ENCODE measurements around the gene MLF2.
"Not testable (repeated sequence)": the region's sequence is repeated elsewhere in the genome, so short reads cannot be mapped to it uniquely, and the experiment has no call there.

The MLF2 gene

DNA sequence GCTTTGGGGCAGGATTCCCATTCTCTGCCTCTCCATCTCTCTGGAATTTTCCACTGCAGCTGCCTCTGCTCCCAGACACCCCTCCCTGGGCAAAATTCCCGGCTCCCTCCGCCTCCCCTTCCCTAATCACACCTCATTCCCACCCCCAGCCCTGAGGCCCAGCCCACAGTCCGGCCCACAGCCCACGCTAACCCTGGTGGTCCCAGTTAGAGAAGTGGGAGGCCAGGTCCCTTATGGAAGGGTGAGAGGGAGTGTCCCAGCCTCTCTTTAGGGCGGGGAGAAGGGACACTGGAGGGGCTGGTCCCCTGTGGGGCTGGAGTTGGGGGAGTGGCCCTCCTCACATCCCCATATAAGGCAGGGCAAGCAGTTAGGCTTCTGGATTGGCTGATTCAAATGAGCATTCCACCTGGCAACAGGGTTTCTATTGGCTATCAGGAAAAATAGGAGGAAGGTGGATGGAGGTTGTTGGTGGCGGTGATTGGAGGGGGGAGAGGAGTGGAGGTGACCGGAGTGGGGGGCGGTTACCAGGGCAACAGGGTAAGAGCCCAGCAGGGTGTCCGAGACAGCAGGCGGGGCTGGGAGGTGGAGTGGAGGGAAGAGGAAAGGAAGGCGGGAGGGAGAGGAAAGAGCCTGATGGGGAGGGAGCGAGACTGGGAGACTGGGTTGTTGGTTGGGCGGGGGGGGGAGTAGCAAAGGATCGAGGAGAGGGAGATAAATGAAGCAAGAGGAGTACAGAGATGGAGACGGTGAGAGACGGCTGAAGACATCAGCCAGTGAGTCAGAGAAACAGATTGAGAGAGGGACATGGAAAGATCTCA lies 11.3 kb upstream of the MLF2 start:
- DNase-seq: peak; percentile 30

DNA sequence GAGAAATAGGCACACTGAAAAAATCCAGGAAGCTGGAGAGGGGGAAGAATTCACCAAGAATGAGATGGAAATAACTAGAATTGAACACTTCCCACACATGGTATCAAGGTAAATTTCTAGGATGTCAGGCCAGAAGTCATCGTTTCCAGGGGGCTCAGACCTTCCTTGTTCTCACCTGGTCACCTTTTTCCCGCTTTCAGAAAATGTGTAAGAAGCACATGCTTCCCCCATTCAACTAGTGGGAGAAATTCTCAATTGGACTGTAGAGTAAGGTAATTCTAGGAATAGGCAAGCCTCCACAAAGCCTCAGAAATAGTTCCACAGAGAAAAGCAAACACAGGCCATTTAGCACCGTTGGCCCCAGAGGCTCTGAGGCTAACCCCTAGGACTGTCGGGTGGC lies 10.4 kb upstream of the MLF2 start:
- no peak for DNase-seq

DNA sequence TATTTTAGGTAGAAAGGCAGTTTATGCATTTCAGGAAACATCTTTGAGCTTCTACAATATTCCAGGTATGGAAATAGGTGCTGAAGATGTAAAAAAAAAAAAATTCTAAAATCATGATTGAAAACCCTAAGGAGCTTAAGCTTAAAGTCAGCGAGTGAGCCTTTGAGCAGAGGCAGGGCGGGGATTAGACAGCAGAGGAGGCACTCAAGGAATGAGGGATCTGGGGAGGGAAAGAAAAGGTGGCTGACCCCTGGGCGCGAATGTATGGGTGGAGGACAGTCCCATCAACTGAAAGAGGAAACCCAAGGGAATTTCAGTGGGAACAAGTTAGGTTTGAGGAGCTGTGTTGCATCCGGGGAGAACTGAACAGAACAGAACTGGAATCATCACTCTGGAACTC lies 6.8 kb upstream of the MLF2 start:
- DNase-seq: no peak

DNA sequence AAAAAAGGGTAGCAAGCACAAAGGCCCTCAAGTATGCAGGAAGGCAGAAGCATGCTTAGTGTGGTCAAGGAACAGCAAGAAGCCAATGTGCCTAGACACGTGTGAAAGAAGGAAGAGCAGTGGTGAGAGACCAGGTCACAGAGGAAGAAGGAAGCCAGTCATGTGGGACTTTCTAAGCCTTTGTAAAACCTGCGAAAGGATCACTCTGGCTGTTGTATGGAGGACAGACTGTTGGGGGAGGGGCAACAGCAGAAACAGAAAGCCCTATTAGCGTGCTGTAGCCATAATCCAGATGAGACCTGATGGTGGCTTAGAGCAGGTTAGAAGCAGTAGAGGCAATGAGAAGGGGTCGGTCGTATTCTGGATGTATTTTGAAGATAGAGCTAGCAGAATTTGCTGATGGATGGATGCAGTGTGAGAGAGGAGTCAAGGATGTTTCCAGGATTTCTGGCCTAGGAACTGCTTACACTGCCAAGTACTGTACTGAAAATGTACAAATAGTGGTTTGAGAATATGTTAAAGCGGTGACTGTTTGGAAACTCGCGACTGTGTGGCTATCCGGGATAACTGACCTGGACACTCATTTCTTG lies 5.7 kb upstream of the MLF2 start:
- DNase-seq: no peak

DNA sequence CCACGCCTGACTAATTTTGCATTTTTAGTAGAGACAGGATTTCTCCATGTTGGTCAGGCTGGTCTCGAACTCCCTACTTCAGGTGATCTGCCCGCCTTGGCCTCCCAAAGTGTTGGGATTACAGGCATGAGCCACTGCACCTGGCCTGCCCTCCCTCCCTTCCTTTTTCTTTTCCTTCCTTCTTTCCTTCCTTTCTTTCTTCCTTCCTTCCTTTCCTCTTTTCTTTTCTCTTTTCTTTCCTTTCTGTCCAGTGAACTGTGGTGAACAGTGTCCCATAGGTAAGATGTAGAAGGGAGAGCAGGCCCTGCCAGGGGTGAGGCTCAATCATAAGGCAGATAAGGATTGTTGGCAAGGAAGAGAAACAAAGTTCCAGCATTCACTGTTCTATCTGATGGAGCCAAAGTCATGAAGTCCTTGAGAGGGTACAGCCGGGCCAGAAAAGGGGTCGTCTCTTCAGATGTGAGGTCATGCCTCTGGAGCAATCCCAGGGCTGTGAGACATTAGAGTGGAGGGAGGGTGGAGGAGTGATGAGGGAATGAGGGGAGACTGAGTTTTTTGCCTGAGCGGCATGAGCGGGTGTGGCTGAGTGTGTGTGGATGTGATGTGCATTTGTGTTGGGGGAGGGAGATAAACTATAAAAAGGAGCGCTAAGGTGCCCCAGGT lies 4.2 kb upstream of the MLF2 start:
- DNase-seq: no peak

DNA sequence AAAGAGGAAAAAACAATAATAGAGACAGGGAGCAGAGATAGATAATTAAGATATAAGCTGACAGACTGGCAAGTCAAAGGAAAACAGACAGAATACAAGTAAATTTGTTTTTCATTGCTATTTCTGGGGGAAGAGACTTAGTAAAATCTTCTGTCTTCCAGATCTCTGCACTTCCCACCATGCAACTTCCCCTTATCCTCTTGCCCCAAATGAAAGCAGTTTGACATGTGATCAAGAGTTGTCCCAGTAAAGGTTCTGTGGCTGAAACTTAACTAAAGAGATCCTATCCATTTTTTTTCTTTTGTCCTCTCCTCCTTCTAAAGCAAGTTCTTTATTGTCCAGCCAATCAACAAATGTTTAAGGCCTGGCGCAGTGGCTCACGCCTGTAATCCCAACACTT lies 1.5 kb upstream of the MLF2 start:
- no peak for DNase-seq

DNA sequence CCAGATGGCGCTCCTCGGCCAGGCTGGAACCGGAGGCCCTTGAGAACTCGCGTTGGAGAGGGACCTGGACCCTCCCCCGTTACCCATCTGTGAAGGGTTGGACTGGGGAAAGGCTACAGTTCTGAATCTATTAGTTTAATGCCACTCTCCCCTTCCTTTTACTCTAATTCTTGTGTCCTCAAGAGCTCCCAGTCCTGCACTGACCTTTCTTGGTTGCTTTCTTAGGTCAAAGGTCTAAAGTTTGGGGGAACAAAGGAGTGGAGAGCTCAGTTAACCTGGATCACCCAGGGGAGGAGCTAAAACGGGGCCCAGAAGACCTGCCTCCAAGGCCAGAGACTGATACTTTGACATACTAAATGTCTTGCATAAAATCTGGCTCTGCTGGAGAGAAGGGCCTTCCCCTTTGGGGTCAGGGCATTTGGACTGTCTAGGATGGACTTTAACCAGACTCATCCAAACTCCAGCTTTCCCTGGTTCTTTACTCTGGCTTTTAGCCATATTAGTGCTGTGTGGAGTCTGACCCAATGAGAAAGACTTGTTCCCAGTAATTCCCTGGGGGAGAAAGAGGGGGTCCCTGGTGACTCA lies 923 bp upstream of the MLF2 start:
- DNase-seq: no peak

DNA sequence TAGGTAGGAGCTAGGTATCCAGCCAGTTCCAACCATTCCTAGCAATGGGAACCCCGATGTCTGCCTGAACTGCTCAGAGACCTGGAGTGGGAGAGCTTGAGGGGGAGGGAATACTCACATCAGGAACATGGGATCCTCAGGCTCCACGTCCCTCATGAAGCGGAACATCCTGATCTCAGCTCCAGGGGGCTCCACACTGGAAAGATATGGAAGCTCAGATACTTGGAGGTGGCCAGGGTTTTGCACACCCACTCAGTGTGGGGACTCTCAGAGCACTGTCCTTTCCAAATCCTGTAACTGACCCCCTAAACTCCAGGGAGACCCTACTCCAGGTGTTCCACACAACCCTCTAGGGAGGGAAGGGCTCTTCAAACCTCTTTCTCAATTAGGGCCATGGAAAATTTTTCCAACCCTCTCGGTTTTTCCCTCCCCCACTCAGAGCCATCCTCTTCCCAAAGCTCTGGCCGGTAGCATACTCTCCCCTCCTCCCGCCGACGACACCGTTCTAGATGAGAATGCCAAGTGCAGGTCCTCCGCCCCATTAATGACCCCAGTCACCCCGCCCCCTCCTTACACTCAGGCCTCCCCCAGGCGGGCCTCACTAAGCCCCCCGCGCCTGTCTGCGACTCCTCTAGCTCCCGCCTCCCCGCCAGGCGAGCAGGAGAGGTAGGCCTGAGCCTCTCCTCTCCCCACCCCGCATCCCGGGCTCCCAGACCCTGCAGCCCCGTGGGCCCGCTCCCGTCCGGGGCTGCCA lies 597 bp downstream of the MLF2 start:
- DNase-seq: no peak

DNA sequence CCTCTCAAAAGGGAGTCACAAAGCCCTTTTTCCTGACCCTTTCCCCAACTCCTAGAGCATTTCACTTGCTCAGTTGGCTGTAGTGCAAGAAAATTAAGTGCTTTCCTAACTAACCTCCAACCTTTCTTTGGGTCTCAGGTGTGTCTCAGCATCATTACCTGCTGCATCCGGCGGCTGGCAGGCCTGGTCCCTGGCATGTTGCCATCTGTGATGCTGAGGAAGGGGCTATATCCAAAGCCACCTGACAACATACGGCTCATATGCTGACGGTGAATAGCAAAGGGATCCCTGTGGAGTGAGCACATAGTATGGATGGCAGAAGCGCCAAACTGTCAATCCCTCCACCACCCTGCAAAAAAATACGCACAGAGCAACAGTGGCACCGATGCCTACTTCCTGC lies 1.2 kb downstream of the MLF2 start:
- DNase-seq: no peak

DNA sequence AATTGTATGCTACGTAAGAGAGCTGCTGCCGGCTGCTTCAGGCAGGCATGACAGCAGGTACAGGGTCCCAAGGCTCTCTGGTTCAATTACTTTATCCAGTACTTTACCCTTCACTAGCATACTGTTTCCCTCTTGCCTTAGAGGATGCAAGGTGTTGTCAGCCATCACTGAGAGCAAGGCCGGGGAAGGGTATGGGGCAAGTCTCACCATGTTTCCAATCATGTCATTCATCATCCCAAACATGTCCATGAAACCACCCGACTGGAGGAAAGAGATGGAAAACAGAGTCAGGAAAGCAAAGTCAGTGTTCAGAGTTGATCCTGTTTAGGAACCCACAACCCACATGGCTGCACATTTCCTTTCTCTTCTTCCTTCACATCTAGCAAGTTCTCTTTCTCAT lies 2.4 kb downstream of the MLF2 start:
- no peak for DNase-seq

DNA sequence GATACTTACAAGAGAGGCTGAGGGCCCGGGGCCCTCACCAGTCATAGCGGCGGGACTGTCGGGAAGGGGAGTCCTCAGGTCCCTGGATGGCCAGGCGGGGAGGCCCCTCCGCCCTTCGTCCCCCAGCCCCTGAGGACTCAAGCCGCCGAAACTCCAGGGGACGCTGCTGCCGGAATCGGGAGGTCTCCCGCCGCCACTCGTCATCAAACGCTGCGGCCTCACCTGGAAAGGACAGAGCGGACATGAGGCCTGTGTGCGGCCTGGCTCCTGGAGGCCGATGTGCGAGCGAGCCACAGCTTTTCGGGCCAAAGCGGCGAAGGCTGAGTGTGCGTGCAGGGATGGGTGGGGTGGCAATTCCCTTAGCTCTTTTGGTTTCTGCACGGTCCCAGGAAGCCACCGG lies 4.2 kb downstream of the MLF2 start:
- DNase-seq: no peak

DNA sequence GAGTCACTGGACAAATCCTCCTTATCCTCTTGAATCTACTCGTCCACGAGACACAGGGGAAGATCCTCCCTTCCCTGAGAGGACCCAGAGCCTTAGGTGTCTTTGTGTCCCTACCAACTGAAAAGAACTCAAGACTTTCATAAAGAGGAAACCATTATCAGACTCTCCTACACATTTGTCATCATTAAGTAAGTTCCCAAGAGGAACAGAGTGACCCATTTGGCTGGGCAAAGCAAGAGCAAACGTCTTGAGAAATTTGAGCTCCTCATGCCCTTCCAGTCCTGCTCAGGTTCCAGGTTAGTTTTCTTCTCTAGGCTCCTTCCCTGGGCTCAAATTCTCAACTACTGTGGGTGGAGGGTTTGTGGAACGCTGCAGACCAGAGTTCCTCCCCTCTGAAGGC lies 5.7 kb downstream of the MLF2 start:
- no peak for DNase-seq

DNA sequence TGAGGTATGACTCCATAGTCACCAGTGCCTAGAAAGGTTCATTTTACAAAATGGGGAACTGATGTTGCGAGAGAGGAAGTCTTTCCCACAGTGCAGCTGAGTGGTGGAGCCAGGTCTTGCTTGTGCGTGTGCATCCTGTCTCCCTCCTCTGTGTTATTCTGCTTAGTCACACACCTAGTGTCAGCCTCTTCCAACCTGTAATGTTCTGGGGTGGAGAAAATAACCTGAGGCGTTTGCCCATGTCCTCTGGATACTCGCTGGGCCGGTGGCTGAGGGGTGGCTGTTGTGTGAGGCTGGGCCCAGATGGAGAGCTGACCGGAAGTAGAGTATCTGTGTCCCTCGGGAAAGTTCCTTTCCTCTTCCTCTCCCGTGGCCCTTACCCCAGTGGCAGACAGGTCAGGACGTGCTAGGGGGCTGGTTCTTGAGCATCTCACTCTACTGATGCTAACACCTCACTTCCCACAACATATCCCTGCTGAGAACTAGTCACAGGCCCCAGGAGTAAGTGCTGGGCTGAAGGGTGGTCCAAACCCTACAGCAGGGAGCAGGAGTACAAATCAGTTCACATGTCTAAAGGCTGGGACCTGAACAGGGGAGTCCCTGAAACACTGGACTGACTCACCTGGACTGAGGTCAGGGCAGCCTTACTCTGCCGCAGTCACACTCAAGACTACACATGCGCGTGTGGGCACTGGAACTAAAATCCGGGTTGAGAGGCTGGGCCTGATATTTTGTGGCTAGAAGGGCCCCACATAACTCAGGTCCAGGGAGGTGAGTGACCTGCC lies 7.0 kb downstream of the MLF2 start:
- DNase-seq: no peak

DNA sequence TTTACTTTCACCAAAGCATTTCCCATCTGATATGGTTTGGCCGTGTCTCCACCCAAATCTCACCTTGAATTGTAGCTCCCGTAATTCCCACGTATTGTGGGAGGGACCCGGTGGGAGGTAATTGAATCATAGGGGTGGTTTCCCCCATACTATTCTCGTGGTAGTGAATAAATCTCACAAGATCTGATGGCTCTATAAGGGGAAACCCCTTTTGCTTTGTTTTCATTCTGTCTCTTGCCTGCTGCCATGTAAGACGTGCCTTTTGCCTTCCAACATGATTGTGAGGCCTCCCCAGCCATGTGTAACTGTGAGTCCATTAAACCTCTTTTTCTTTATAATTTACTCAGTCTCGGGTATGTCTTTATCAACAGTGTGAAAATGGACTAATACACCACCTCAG lies 9.6 kb downstream of the MLF2 start:
- not testable (repeated sequence) for DNase-seq

DNA sequence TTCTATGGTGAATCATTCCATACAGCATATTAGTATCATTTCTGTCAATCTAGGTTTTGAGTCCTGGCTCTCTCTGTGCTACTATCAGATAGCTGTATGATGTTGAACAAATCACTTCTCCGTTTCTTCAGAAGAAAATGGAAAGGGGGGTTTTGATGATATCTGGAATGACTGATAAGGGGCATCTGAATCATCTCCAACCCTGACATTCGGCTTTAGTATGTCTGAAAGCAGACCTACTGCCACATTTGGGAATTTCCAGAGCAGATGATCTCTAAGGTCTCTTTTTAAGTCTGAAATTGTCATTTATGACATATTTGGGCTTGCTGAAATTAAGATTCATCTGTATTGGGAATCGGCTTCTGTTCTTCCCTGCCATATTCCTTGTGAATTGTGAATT lies 10.1 kb downstream of the MLF2 start:
- no peak for DNase-seq

DNA sequence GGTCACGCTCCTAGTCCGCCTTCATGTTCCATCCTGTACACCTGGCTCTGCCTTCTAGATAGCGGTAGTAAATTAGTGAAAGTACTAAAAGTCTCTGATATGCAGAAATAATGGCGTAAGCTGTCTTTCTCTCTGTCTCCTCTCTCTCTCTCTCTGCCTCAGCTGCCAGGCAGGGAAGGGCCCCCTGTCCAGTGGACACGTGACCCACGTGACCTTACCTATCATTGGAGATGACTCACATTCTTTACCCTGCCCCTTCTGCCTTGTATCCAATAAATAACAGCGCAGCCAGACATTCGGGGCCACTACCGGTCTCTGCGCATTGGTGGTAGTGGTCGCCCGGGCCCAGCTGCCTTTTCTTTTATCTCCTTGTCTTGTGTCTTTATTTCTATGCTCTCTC lies 10.9 kb downstream of the MLF2 start:
- DNase-seq: not testable (repeated sequence)

DNA sequence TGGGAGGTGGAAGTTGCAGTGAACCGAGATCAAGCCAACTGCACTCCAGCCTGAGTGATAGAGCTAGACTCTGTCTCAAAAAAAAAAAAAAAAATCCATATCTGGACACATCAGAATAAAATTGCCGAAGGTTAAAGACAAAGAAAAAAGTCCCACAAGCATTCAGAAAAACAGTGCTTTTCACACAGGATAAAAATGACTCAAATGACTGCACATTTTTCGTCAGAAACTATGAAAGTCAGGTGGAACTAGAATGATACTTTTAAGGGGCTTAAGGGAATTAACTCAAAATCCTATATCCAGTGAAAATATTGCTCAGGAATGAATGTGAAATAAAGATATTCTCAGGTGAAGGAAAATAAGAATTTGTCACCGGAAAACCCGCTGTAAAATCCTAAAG lies 16.2 kb downstream of the MLF2 start:
- DNase-seq: no peak

DNA sequence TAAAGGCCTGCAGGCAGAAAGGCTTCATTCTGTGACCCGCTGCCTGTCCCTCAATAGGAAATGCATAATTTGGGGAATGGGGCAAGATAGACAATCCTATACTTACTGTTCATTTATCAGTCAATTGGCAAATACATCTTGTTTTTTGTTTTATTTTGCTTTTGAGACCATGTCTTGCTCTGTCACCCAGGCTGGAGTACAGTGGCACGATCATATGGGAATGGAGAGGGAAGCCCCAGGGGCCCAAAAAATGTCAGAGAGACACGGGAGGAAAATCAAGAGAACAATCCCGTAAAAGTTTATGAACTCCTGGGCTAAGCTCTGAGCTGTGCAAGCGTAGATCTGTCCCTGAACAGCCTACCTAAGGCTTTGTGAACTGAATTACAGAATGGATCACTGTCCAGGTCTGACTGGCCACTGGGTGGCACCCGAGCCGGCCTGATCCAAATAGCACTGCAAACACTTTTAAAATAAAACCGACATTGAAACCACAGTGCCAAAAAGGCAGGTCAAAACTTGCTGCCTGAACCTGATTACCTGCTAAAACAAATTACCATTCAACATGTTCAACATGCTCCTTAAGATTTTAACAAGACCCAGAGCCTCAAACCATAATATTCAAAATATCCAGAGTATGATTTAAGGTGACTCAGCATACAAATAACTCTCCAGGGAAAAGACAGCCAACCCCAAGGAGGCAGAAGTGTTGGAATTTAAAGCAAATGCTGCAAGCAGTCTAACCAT lies 17.3 kb downstream of the MLF2 start:
- peak; percentile 32 for DNase-seq

DNA sequence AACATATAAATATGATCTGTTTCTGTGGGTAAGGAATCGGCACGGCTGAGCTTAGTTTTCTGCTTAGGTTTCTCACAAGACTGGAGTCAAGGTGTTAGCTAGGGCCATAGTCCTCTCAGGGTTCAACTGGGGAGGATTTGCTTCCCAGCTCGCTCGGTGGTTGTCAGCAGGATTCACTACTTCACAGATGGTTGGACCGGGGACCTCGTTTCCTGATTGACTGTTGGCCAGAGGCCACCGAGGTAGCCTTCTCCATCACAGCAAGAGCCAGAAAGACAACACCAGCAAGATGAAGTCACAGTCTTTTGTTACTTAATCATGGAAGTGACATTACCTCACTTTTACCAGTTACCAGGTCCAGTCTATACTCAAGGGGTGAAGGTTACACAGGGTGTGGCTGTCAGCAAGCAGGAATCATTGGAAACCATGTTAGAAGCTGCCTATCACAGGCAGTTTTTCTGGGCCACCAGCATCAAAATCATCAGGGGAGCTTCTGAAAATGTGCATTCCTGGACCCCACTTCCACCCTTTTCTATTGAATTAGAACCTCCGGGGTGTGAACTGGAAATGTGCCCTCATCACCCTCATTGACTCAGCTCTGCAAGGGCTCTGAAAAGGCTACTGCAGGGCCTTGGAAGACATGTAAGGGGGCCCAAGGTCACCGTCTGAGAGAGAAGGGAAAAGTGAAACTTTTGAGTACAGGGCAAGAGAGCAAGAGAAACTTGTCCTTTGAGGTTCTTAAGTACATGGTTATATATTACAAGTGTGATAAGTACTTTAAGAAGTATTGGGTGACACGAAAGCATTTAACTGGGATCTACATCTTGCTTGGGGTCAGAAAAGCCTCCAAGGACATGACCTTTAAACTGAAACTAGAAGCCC lies 18.2 kb downstream of the MLF2 start:
- DNase-seq: no peak

DNA sequence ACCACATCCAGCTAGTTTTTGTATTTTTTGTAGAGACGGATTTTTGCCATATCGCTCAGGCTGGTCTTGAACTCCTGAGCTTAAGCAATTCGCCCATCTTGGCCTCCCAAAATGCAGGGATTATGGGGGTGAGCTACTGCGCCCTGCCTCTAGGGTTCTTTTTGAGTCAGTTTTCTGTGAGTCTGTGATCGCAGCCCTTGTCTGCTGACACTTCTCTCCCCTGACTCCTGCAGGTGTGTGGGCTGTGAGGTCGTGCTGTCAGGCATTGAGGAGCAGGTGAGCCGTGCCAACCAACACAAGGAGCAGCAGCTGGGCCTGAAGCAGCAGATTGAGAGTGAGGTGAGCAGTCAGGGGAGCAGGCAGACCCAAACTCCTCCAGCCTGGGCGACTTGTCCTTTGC lies 22.8 kb downstream of the MLF2 start:
- DNase-seq: no peak

DNA sequence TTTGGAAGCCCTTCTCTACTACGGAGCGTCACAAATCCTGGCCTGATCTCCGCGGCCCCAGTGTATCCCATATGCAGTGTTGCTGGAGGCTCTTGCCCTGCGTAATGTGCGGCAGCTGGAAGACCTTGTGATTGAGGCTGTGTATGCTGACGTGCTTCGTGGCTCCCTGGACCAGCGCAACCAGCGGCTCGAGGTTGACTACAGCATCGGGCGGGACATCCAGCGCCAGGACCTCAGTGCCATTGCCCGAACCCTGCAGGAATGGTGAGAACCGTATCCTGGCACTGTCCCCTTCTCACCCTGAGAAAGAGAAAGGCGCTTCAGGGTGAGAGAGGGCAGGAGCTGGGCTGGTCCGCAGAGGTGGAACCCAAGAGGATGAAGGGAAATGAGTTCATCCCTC lies 23.8 kb downstream of the MLF2 start:
- DNase-seq: no peak

Measured in activated CD4-positive, alpha-beta T cell treated with anti-CD3 and anti-CD28 coated beads, Interleukin-2, amount 50 U/mL, for 1 hour (primary cell).